H1 (cell line): Measurements from ENCODE around the gene NFIX. TPM values are rescaled to one million over a fixed set of nuclear protein-coding genes. Genes with fewer than 3 reads are reported as not detected.

Experiments used
- CTCF ChIA-PET: fragments of 300-600 bp; sonication (Branson Sonifier 250); formaldehyde crosslinking; loops from one replicate; lab custom pipeline; 2021; ENCODE audit not compliant: partially characterized antibody; lab: Charles Lee
- POLR2A ChIA-PET: fragments of 300-600 bp; sonication (Branson Sonifier 250); formaldehyde crosslinking; loops from one replicate; lab custom pipeline; 2021; ENCODE audit warnings: inconsistent platforms; ENCODE audit not compliant: partially characterized antibody; lab: Charles Lee
- DNase-seq, 2 experiments: peaks; one replicate each; pipeline versions ENCODE4 v3.0.0 to v3.0.0-alpha.2; 2010 to 2022; ENCODE audit warnings: low spot score in 2 of 2, low read depth in 1 of 2, mixed read lengths in 1 of 2
- FAIRE-seq: peaks from 2 replicates; lab custom pipeline; 2011; peaks lifted over from hg19 to GRCh38; lab: Jason Lieb, UNC
- H2AFZ ChIP-seq: 2 replicates; pipeline ENCODE4 v1.8.1; 2012; ENCODE audit warnings: low read length, inconsistent platforms
- H2AK5ac ChIP-seq: 2 replicates; pipeline ENCODE4 v1.6.1; 2013; ENCODE audit warnings: low read depth, low read length
- H2BK120ac ChIP-seq: replicated peaks from 2 replicates; pipeline ENCODE3; 2013; ENCODE audit warnings: low read depth, low read length, inconsistent platforms
- H2BK12ac ChIP-seq: 2 replicates; pipeline ENCODE4 v1.6.1; 2013; ENCODE audit warnings: low read depth, low read length
- H2BK15ac ChIP-seq: 2 replicates; pipeline ENCODE4 v1.6.1; 2013; ENCODE audit warnings: low read length
- H2BK20ac ChIP-seq: 2 replicates; pipeline ENCODE4 v1.6.1; 2013; ENCODE audit warnings: low read length
- H2BK5ac ChIP-seq: 2 replicates; pipeline ENCODE4 v1.6.1; 2013; ENCODE audit warnings: low read depth, low read length
- H3K14ac ChIP-seq: 2 replicates; pipeline ENCODE4 v1.6.1; 2013; ENCODE audit warnings: inconsistent platforms; ENCODE audit not compliant: insufficient read length
- H3K18ac ChIP-seq: 2 replicates; pipeline ENCODE4 v1.6.1; 2013; ENCODE audit warnings: low read length; ENCODE audit errors: extremely low read depth
- H3K23ac ChIP-seq: 2 replicates; pipeline ENCODE4 v1.6.1; 2013; ENCODE audit warnings: inconsistent platforms; ENCODE audit not compliant: insufficient read length
- H3K23me2 ChIP-seq: 2 replicates; pipeline ENCODE4 v1.6.1; 2013; ENCODE audit warnings: low read depth, low read length
- H3K27ac ChIP-seq: 2 replicates; pipeline ENCODE4 v1.6.1; 2011; ENCODE audit warnings: low read depth, low read length, inconsistent platforms
- H3K27me3 ChIP-seq, 4 experiments: replicated peaks in 1 of 4; 1 replicate in 1 of 4; 2 replicates in 3 of 4; pipeline versions ENCODE4 v1.6.1 to v1.8.1; 2011 to 2013; ENCODE audit warnings: low read length in 3 of 4, mild to moderate bottlenecking in 3 of 4, inconsistent platforms in 2 of 4, mixed read lengths in 2 of 4, moderate library complexity in 1 of 4; ENCODE audit not compliant: control insufficient read depth in 3 of 4, insufficient read depth in 3 of 4; ENCODE audit errors: extremely low read depth in 1 of 4
- H3K36me3 ChIP-seq, 4 experiments: 2 replicates each; pipeline versions ENCODE4 v1.6.1 to v1.8.1; 2011 to 2013; ENCODE audit warnings: mild to moderate bottlenecking in 4 of 4, low read length in 3 of 4, moderate library complexity in 2 of 4, control low read depth in 1 of 4, inconsistent platforms in 1 of 4; ENCODE audit not compliant: insufficient read depth in 4 of 4, control insufficient read depth in 2 of 4
- H3K4ac ChIP-seq: replicated peaks from 2 replicates; pipeline ENCODE3; 2013; ENCODE audit warnings: low read length, low read depth, mixed read lengths, inconsistent platforms; ENCODE audit not compliant: insufficient read length
- H3K4me1 ChIP-seq, 4 experiments: replicated peaks in 1 of 4; 1 replicate in 1 of 4; 2 replicates in 3 of 4; pipeline versions ENCODE4 v1.6.1 to v1.8.1; 2011 to 2013; ENCODE audit warnings: low read length in 3 of 4, inconsistent platforms in 2 of 4, mixed read lengths in 1 of 4; ENCODE audit not compliant: insufficient read depth in 4 of 4, control insufficient read depth in 3 of 4
- H3K4me2 ChIP-seq, 2 experiments: 2 replicates each; pipeline versions ENCODE4 v1.6.1 to v1.8.1; 2011 to 2013; ENCODE audit warnings: low read depth in 2 of 2, low read length in 2 of 2, control low read depth in 1 of 2, inconsistent platforms in 1 of 2, mild to moderate bottlenecking in 1 of 2; ENCODE audit not compliant: insufficient read depth in 1 of 2
- H3K4me3 ChIP-seq, 4 experiments: fragments of 200-600, 300-600 bp in 1 of 4; sonication (generic), shearing (Covaris generic), sonication (Bioruptor Twin) in 1 of 4; 2 replicates each; pipeline versions ENCODE4 v1.5.1 to v1.8.1; 2011 to 2016; ENCODE audit warnings: low read length in 4 of 4, low read depth in 3 of 4, control low read depth in 2 of 4, inconsistent platforms in 2 of 4, mild to moderate bottlenecking in 2 of 4, mixed read lengths in 1 of 4, moderate library complexity in 1 of 4; ENCODE audit not compliant: insufficient read depth in 2 of 4; ENCODE audit errors: extremely low read depth in 1 of 4
- H3K56ac ChIP-seq: replicated peaks from 2 replicates; pipeline ENCODE3; 2013; ENCODE audit warnings: low read depth, mild to moderate bottlenecking, mixed read lengths, low read length, inconsistent platforms; ENCODE audit not compliant: insufficient read length
- H3K79me1 ChIP-seq: 2 replicates; pipeline ENCODE4 v1.6.1; 2013; ENCODE audit warnings: low read depth, low read length, control low read depth
- H3K79me2 ChIP-seq, 2 experiments: 2 replicates each; pipeline versions ENCODE4 v1.6.1 to v1.8.1; 2012 to 2013; ENCODE audit warnings: low read length in 2 of 2, mild to moderate bottlenecking in 2 of 2, inconsistent platforms in 1 of 2; ENCODE audit not compliant: insufficient read depth in 2 of 2, control insufficient read depth in 1 of 2
- H3K9ac ChIP-seq, 4 experiments: replicated peaks in 1 of 4; 1 replicate in 1 of 4; 2 replicates in 3 of 4; pipeline versions ENCODE4 v1.6.1 to v1.8.1; 2011 to 2013; ENCODE audit warnings: low read depth in 3 of 4, low read length in 3 of 4, control low read depth in 2 of 4, mild to moderate bottlenecking in 2 of 4, moderate library complexity in 2 of 4, inconsistent platforms in 1 of 4; ENCODE audit errors: extremely low read depth in 1 of 4
- H3K9me3 ChIP-seq, 2 experiments: 2 replicates each; pipeline versions ENCODE4 v1.6.1 to v1.8.1; 2012 to 2013; ENCODE audit warnings: mild to moderate bottlenecking in 2 of 2, moderate library complexity in 2 of 2, control low read depth in 1 of 2, inconsistent platforms in 1 of 2, low read depth in 1 of 2, low read length in 1 of 2, mixed read lengths in 1 of 2; ENCODE audit not compliant: insufficient read depth in 2 of 2
- H4K20me1 ChIP-seq, 2 experiments: replicated peaks in 1 of 2; 2 replicates each; pipeline versions ENCODE3 to v1.8.1; 2011 to 2013; ENCODE audit warnings: inconsistent platforms in 2 of 2, low read length in 2 of 2, mild to moderate bottlenecking in 1 of 2; ENCODE audit not compliant: insufficient read depth in 2 of 2, control insufficient read depth in 1 of 2
- H4K5ac ChIP-seq: 2 replicates; pipeline ENCODE4 v1.6.1; 2013; ENCODE audit warnings: low read length, low read depth, mixed read lengths, inconsistent platforms; ENCODE audit not compliant: insufficient read length
- H4K8ac ChIP-seq: 2 replicates; pipeline ENCODE4 v1.8.0; 2013; ENCODE audit warnings: mild to moderate bottlenecking, moderate library complexity, low read length, inconsistent platforms; ENCODE audit not compliant: insufficient read depth; ENCODE audit errors: extremely low read depth
- H4K91ac ChIP-seq: replicated peaks from 2 replicates; pipeline ENCODE3; 2013; ENCODE audit warnings: low read length, mixed read lengths, inconsistent platforms; ENCODE audit not compliant: insufficient read length
- KDM4A ChIP-seq: IDR thresholded peaks from one replicate; pipeline ENCODE4 v1.7.1; 2012; ENCODE audit warnings: low read depth, mild to moderate bottlenecking, moderate library complexity, low read length, inconsistent platforms; ENCODE audit not compliant: severe bottlenecking
- POLR2AphosphoS5 ChIP-seq: IDR thresholded peaks from 2 replicates; pipeline ENCODE4 v1.6.1; 2011; ENCODE audit warnings: low read depth, low read length
- WGBS, 2 experiments: shearing (Covaris generic) in 1 of 2; methylation state at CpG; one replicate each; pipeline versions ENCODE4 v1.1.6 to v1.1.7; 2013 to 2015; ENCODE audit warnings: low lambda C conversion rate in 2 of 2, mixed read lengths in 2 of 2, inconsistent platforms in 1 of 2, low coverage in 1 of 2, missing lambda C conversion rate in 1 of 2; ENCODE audit not compliant: insufficient replicate concordance in 2 of 2, insufficient coverage in 1 of 2, insufficient read length in 1 of 2; ENCODE audit errors: extremely low coverage in 1 of 2, missing lambda C conversion rate in 1 of 2; 5-methylcytosine and 5-hydroxymethylcytosine counted together
- polyA plus RNA-seq, 7 experiments: library from polyadenylated mRNA; depleted of rRNA in 3 of 7; stranded (reverse) in 5 of 7; unstranded in 2 of 7; fragments of >200 nt in 5 of 7; fragments of 200-250 nt in 2 of 7; gene quantifications; 1 replicate in 5 of 7; 2 replicates in 1 of 7; 4 replicates in 1 of 7; pipeline versions ENCODE4 v1.2.1 to v1.2.3, GENCODE V29; 2011 to 2013; ENCODE audit warnings: missing spikeins in 2 of 7, mixed read lengths in 2 of 7
- total RNA-seq: library from RNA; stranded (reverse); fragmentation: NEBNext Ultra II Directional; extraction: Animal tissue kit (Norgen Biotek cat#: 25700); gene quantifications from 2 replicates; pipeline ENCODE4 v1.2.1, GENCODE V29; 2021

Gene NFIX
- total and polyA plus RNA-seq, 2 of the 8 experiments (the other 6 are each of a cell fraction or from before 2014, with no cell fraction given) = 0.03 to 0.20 TPM

GRCh38 chr19:13119627-13120026 is 124.4 kb downstream of the NFIX start:
- Histone ChIP-seq H3K79me1 (peaks cover 38% of the 10 kb centered on the region), H3K9me3 (no peaks in the 10 kb centered on the region), H2AFZ (no peak overlapping the region), H2BK5ac (peak overlapping the region; percentile 92; the same call in 1 of the 2 replicates), H2BK12ac (peak overlapping the region; percentile 97; the same call in 1 of the 2 replicates), H4K8ac (peak overlapping the region; percentile 9; the same call in 1 of the 2 replicates), H3K36me3 (peaks cover 0 to 14% (median 9%) of the 10 kb centered on the region in 4 experiments; a peak in 5 of 8 replicates), H3K4me2 (peak overlapping the region; percentile 70 to 81), H3K27ac (no peak overlapping the region), H2BK120ac (no peak overlapping the region), H3K27me3 (no peaks in the 10 kb centered on the region), H3K23me2 (peaks cover 8% of the 10 kb centered on the region; the same call in 1 of the 2 replicates), H2AK5ac (peak overlapping the region; percentile 55; the same call in 1 of the 2 replicates), H2BK20ac (no peak overlapping the region), H3K56ac (no peak overlapping the region), H3K4ac (no peak overlapping the region), H4K20me1 (peaks cover 48 to 49% of the 10 kb centered on the region in 2 experiments), H3K79me2 (peaks cover 54 to 78% of the 10 kb centered on the region in 2 experiments), H3K9ac (peak overlapping the region in 1 of 4 experiments; percentile 20; a peak in 2 of 7 replicates), H3K18ac (no peak overlapping the region), H3K23ac (no peak overlapping the region), H3K14ac (no peak overlapping the region), H2BK15ac (0 out of 2 replicates have a peak overlapping the region, but pooled peaks have one; percentile 48), H3K4me3 (peak overlapping the region; percentile 76 to 100 (median 84); a peak in 6 of 8 replicates), H4K5ac (no peak overlapping the region), H3K4me1 (peaks cover 14 to 39% (median 26%) of the 10 kb centered on the region in 4 experiments), H4K91ac (no peak overlapping the region)
- WGBS, 2 experiments = 87% methylated on average over 8 of the region's 8 CpGs; no CpG with 5 or more reads in 1 of the 2 experiments
- FAIRE-seq (no peak), DNase-seq (peak in 1 of 2 experiments; percentile 36)
- ChIA-PET POLR2A (interaction anchor here (0.7 to 19.5 kb wide), 18 partner anchors 13 to 248 kb away, joined by 3 to 228 read pairs (median 3); partner anchors contain the start of genes GADD45GIP1, IER2, LYL1 and STX10), CTCF (interaction anchor here (0.7 to 2.8 kb wide), 9 partner anchors 8 to 154 kb away, joined by 3 to 7 read pairs (median 4); no protein-coding TSS in a partner anchor)
- TF ChIP-seq POLR2AphosphoS5 (peak; percentile 16; the same call in 1 of the 2 replicates), KDM4A (no peak)
